Esophagus muscularis mucosa (tissue), 3 donors: Measurements from ENCODE around the gene FAM131C.
"Not testable (repeated sequence)": the region's sequence is repeated elsewhere in the genome, so short reads cannot be mapped to it uniquely, and the experiment has no call there.

Source experiments
- POLR2AphosphoS5 ChIP-seq, 2 donors: sonication (generic); formaldehyde crosslinking; IDR thresholded peaks; one replicate each; pipeline ENCODE4 v1.6.1; 2017; ENCODE audit warnings: antibody characterized with exemption in 2 of 2
- TF ChIP-seq, protein P1 (sequence below), 3 experiments: fragments of 200-600 bp in 2 of 3; fragments of 450-650 bp in 1 of 3; sonication (generic) in 2 of 3; IDR thresholded peaks; one replicate each; pipeline ENCODE4 v1.5.1; 2017 to 2019; ENCODE audit warnings: antibody characterized with exemption in 3 of 3, mild to moderate bottlenecking in 2 of 3, moderate library complexity in 1 of 3

DNA sequence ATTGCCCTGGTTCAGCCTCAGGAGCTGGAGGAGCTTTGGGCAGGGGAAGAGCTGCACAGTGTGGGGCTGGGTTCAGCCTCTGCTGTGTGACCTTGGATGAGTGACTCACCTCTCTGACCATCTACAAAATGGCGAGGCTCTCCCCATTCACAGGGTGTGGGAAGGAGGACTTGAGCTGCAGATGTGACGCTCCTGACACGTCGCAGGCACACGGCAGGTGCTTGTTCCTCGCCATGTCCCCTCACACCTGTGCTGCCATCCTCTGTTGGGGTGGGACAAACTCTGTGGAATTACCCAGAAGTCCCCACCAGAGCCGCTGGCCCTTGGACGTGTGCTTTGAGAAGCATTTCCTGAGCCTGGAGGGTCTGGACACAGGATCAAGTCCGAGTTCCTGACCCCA, 52.6 kb downstream of the FAM131C start:
- TF ChIP-seq, protein P1, sequence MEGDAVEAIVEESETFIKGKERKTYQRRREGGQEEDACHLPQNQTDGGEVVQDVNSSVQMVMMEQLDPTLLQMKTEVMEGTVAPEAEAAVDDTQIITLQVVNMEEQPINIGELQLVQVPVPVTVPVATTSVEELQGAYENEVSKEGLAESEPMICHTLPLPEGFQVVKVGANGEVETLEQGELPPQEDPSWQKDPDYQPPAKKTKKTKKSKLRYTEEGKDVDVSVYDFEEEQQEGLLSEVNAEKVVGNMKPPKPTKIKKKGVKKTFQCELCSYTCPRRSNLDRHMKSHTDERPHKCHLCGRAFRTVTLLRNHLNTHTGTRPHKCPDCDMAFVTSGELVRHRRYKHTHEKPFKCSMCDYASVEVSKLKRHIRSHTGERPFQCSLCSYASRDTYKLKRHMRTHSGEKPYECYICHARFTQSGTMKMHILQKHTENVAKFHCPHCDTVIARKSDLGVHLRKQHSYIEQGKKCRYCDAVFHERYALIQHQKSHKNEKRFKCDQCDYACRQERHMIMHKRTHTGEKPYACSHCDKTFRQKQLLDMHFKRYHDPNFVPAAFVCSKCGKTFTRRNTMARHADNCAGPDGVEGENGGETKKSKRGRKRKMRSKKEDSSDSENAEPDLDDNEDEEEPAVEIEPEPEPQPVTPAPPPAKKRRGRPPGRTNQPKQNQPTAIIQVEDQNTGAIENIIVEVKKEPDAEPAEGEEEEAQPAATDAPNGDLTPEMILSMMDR (IDR thresholded peaks at IDR 0.05) = not testable (repeated sequence)
- not testable (repeated sequence) for TF ChIP-seq POLR2AphosphoS5 (IDR thresholded peaks at IDR 0.05)
